Measurements from ENCODE around the gene TBC1D10A.
"Not testable (repeated sequence)": the region's sequence is repeated elsewhere in the genome, so short reads cannot be mapped to it uniquely, and the experiment has no call there.

Gene TBC1D10A

DNA sequence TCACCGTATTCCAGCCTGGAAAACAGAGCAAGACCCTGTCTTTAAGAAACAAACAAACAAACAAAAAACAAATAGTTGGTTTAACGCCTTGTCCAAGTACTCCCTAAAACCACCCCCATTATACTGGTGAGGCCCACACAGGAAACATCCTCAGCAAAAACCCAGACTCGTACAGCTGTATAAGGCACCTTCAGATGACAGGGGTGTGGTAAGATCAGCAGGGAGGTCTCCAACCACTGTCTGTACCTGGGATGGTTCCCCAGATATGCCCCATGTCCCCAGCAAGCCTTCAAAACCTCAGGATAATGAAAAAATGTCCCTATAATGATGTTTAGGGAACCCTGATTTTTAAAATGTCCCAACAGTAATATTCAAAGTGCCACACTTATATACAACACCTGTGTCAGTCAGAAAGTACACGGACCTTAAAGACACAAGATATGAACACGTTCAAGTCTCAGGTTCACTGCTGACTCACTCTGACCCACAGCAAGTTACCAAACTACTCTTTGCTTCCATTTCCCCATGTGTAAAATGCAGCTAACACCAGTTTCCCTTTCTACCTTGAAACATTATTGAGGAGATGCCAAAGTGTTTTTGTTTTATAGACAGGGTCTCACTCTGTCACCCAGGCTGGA, 20.6 kb upstream of the TBC1D10A start:
- DNase-seq, result peak; percentile 58

DNA sequence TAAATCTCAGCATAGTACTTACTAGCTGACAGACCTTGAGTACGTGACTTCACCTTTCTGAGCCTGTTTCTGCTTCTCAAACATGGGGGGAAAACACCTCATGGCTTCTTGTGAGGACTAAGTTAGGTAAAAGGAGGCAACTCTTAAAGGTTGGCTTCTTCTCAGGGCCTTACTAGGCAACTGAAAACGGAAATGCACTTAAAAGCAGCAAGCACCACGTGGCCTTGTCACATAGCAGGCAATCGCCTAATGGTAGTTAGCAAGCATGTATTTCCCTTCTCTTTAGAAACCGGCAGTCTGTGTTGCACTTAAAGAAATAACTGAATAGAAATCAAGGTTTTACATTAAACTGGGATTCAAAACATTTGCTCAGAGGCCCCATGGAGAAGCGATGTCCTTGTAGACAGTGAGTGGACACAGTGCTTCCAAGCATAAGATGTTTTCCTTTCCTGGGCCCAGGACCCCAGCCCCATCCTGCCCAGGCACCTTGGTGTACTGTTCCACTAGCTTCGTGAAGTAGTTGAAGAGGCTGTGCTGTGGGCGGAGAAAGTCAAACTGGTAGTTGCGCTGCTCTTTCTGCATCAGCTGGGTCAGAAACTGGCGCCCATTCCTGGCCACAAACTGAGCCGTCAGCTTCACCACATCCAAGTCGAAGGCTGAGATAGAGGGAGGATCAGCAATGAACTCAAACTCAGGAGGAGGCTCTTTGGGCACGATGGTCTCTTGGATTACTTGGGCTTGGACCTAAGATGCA, 17.9 kb upstream of the TBC1D10A start:
- DNase-seq, result peak; percentile 57

DNA sequence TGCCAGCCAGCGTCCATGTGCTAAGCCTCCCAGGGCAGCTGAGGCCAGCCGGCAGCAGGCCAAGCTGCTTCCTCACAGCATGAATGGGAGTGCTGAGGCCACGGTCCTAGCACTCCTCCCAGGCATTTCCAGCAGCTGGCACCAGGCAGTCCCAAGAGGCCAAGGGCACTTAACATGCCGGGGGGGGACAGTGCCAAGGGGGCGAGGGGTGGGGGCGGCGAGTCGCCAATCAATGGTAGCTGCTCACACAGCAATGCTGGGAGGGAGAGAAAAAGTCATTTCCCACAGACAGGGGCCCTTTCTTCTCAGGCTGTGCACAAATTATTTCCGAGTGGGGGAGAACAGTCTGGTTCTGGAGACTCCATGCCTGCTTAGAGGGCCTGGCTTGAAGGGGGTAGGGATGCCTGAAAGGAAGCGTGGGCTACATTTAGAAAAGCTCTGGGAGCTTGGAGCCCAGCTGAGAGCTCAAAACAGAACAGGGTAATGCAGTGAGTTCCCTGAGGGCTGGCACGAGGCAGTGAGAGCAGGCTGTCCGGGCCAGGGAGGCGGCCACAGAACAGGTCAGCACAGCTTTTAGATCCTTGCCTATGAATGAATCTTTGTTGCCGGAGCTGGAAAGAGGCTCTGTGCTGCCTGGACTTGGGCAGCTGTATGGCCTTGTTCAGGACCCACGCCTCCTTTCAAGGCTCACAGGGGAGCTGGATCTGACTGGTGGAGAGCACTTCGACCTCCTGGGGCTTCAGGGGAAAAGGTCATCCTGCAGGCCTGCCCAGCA, 14.4 kb upstream of the TBC1D10A start:
- no peak for DNase-seq

DNA sequence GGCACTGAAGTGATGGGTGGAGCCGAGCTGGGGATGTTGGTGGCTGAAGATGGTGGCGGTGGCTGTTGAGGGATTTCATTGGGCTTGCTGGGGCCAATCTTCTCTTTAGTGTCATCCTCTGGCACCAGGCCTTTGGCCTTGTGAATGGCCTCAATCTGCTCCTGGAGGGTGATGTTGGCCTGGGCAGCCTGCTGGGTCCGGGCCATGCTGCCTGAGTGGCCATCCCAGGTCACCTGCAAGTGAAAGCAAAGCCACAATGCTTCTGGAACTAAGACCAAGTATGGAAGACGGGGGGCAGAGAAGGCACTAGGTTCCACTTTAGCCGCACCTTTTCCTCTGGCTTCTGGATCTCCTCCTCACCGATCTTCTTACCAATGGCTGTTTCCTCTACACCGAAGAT, 12.1 kb upstream of the TBC1D10A start:
- no peak for DNase-seq

DNA sequence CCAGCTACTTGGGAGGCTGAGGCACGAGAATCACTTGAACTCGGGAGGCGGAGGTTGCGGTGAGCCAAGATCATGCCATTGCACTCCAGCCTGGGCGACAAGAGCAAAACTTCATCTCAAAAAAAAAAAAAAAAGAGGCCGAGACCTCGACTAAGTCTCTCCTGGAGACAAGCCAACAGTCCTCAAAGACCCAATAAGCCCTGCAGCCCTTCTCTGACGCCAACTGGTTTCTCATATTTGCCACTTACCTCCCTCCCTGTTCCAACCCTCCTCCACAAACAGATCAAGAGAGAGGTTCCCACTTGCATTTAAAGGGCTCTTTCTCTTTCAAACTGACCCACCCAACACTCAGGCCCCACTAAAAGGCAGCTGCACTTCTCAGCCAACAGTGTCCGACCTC, 11.6 kb upstream of the TBC1D10A start:
- DNase-seq, result not testable (repeated sequence)

DNA sequence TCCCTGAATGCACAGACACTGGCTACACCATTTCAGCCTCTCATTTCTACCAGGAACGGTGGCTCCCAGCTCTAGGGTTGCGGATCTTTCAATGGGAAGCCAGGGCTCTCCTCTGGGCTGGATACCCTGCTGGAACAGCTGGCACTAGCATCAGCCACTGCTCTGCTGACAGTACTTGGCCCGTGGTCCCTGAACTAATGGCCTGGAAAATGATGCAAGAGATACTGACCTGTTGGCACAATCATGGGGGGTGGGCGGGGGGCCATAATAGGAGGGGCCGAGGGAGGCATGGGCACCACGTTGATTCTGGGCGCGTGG, 10.7 kb upstream of the TBC1D10A start:
- DNase-seq, result no peak

DNA sequence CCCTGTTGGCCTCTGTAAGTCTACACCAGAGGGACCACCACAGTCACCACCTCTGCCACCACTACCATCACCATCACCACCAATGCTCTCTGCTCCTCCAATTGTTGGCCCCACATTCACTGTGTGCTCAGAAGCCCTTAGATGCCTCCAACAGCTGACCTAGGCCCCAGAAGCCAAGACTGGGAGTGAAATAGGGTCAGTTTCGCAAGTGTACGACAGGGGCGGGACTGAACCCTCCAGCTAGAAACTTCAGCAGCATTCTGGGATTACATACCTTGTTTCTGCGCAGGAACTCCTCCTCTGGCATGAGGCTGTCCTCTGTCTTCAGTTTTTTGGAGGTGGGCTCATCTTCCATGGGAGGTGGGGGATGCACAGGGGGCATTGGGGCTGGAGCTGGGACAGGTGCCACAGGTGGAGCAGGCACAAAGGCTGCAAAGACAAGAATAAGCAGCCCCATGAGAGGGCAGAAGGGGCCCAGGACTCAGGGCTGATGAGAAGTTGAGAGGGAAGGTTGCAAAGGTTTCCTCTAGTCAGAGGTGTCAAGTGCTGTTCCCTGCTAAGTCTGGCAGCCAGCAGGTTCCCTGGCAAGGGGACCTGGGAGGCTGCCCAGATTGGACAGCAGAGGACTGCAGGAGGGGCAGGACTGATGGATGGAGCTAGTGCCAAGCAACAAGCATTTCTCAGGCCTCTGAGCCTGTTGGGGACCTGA, 10.2 kb upstream of the TBC1D10A start:
- DNase-seq, result no peak

DNA sequence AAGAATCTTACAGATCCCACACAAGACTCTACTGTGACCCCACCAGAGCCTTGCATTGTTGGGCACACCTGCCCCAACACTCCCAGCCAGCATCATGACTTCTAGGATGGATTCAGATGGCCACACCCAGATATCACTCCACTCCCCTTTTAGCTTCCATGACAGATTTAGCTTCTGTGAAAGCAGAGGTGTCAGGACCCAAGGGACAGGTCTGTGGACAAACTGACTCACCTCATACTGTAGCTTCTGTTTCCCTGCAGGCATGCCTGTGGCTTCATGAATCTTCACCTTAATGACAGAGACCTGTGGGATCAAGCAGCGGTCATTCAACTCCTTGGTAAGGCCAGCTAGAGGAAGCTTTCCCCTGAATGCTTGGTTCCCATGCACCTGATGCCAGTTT, 8.5 kb upstream of the TBC1D10A start:
- no peak for DNase-seq

DNA sequence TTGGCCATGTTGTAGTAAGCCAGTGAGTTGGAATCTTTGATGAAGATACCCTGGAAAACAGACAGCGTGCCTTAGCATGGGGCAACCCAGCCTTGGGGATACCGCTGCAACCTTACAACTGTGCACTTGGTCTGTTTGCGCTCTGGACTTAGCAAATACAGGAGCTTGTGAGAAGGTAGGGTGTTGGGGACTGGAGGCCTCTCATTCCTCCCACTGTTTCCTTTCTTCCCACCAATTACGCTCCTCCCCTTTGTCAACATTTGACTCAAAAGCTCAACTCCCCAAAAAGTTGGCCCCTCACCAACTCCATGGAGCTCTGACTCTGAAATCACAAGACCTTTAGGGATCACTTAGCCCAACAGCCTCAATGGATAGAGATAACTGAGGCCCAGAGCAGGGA, 7.9 kb upstream of the TBC1D10A start:
- DNase-seq, result no peak

DNA sequence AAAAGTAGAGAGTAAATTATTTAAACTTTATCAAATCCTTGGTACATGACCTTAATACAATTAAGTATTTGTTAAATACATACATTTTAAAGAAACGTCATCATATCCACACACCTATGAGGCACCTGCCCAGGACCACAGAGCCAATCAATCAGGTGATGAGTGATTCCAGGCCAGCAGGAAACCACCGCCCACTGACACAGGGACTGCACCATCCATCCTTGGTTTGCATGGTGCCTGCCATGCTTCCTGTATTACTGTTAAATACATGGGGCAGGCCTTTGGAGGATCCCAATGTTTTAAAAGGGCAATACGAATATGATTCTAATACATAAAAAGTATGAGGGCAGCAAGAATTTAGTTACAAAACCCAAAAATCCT, 7.0 kb upstream of the TBC1D10A start:
- no peak for DNase-seq

DNA sequence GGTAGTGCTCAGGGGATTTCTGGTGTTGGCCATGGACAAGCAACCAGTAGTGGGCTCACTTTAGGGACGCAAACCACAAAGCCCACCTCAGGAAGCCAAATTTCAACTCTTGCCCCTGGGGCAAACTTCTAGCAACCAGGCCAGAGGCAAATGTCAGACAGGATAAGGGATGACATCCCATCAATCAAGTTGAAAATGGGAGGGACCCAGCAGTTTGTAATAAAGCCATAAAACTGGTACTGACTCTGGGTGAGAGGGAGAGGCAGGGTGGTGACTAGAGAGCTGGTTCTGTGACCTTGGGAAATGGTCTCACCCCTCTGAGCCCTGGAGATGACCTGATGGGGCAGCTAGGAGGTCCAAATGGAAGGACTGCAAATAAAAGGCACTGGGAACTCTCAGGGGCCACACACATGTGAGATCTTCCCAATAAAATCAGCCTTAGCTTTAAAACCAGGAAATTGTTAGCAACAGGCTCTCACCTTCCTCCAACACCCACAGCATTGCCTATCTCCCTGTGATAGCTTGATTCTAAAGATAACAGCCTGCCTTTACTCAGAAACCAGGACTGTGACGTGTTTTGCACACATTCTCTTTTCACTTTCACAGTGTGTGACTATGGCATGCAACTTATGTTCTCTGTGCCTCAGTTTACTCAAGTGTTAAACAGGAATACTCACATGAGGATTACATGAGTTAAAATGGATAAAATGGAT, 6.4 kb upstream of the TBC1D10A start:
- DNase-seq, result peak; percentile 36

DNA sequence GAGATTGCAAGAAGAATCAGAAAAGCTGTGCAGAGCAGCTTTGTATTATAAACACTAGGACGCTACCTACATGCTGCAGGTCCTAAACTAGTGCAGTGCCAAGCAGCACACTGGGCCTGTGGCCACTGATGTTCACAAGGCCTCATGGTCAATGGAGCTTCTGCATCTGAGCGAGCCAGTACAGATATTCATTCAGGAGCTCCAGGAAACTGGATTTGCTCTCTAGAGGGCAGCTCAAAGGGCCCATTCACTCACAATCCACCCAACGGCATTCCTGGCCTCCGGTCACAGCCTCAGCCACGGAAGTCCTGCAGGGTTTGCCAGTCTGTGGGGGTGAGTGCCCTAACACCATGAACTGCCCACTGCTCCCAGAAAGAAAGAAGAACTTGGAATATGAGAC, 5.8 kb upstream of the TBC1D10A start:
- no peak for DNase-seq

DNA sequence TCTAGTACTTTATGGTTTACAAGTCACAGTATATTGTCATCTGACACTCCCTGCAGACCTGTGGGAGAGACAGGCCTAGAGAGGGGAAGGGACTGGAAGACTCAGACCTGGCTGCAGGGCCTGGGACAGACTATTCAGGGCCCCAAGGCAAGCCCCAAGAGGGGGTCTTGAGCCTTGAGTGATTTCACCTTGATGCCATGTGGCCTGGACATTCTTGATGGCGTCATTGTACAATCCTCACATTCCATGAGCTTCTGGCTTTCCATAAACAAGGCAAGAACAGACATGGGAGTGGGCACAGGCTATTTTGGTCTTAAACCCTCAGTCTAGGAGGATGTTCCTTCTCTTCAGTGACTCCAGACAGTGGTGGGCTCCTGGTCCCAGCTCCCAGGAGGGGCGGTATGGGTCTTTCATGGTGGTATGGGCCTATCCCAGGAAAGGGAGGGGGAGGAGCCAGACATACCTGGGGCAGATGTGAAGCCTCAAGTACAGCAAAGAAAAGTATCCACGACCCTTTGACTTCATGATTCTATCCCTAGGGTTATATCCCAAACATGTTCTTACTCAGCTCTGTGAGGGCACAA, 1.8 kb upstream of the TBC1D10A start:
- DNase-seq, result no peak

DNA sequence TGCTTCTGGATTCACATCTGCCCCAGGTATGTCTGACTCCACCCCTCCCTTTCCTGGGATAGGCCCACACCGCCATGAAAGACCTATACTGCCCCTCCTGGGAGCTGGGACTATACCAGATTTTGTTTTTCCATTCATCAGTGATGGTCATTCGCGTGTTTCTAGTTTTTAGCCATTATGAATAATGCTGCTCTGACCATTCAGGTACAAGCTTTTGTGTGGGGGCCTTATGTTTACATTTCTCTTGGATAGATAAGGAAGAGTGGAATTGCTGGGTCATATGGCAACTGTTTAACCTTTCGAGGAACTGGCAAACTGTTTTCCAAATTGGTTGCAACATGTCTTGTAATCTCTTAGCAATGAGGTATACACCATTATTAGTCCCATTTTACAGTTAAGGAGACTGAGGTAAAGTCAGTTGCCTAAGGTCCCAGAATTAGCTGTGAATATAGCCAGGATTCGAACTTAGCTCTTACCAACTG, 1.2 kb upstream of the TBC1D10A start:
- no peak for DNase-seq

DNA sequence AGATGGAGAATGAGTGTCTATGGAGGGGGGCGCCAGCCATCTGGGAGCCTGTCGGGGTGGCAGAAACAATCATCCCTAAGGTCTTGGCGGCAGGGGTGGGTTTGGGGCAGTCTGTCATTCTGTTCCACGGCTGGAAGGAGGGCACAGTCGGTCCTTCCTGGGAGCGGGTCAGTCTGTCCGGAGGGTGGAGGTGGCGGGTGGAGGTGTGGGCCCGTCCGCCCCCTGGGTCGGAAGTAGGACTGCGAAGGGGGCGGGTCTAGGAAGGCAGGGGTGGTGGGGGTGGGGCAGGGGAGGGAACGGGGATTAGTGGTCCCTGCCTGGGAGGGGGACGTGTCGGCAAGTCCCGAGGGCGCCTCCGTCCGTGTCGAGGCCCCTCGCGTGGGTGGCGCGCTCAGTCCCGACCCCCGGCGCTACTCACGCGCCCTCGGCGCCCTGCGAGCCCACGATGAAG, 461 bp downstream of the TBC1D10A start:
- peak; percentile 35 for DNase-seq

DNA sequence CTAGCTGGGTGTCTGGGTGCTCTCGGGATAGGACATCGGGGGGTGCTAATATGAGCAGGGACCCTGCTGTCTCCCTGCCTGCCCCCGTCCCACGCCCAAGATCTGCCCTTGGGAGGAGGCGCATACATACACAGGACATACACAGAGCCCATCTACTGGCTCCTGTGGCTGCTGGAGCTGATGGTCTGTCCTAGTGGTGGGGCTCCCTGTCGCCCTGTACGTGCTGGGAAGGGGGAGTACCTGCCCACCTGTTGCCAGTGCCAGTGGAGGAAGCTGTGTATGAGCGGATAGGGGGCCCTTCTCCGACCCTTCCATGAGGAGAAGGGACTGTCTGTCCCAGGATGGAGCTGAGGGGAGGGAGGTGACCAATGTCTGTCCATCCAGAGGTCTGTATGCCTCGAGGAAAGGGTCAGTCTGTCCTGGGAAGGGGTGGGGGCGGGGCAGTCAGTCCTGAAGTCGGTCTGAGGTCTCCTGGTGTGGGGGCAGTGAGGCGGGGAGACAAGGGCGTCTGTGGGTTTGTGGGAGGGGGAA, 952 bp downstream of the TBC1D10A start:
- no peak for DNase-seq

DNA sequence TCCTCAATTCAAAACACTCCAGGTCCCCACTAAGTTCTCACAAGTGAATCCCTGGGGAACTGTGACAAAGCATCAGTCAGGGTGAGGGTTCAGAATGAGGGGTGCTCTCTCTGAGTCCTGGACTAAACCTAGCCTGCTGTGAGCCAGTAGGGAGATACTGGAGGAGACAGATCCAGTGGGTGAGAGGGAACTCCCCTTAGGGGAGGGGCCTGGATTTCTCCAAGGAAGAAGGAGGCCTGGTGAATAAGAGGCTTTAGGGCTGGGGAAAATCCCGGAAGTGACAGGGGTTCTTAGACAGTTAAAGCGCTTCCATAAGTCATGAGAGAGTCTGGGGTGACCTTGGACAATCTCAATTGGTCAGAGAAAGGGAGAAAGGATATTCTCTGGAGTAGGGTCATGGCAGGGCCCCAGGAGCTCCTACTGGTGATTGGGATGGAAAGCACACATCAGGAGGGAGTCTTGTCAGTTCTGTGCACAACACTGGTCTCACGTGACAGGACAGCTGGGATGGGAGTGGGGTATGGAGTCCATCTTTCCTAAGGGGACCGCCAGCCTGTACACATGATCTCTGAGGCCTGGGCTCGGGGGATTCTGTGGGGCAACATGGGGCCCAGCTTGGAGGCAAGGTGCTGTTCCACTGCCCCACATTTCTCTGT, 1.5 kb downstream of the TBC1D10A start:
- DNase-seq, result no peak

DNA sequence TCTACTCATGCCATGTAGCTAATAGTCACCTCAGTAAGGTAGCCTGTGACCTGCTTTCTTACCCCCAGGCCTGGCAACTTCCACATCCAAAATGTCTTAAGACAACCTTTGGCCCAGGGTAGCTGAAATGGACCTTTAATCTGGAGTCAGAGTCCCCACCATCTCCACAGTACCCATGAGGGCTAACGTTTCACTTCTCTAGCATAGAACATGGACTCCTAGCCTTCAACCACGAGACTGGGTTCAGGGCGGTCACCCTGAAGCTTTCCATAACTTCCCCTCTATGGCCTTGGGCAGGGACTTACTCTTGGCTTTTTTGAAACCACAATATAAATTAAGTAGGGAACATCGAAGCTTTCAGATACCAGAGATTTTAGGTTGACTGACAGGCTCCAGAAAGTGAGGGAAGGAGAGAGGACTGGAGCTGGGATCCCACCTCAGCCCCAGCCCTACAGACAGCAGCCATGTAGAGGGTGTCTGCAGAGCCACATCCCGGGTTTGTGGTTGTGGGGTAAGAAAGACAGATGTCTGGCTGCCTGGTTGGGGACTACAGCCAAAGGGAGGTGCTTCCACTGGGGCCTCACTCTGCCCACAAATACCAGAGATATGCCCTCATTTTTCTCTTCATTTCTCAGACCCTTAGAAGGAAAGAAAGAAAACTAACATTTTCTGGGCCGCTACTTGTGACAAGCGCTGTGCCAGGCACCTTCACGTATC, 2.6 kb downstream of the TBC1D10A start:
- peak; percentile 59 for DNase-seq

DNA sequence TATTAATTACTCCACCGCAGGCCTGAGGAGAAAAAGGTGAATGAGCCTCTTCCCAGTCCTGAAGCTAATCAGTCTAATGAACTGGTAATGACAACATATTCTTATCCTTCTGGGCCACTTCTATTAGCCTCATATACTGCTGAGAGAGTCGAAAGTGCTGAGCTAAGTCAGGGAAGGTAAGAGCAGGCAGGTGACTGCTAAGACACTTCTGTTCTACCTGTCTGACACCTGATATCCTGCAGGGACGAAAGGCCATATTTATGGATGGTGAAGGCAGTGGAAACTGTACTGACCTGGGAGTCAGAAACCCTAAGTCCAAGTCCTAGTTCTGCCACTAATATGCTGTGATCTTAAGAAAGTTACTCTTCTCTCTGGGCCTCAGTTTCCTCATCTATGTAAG, 3.5 kb downstream of the TBC1D10A start:
- no peak for DNase-seq

DNA sequence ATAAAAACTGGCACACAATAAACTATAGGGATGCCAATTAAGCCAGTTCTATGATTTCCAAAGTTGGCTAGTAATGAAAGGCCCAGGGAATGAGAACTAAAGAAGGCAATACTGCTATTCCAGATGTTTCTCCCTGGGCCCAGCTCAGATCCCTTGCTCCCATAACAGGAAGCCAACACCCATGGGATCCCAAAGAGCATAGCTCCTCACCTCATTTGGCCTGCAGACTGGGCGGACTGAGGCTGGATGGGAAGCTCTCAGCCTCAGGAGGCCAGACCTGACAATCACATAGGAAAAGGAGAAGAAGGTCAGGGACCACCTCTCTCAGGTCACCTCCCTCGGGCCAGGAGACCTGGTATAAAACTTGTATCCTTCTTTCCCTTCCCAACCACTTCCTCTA, 5.3 kb downstream of the TBC1D10A start:
- no peak for DNase-seq

Measured in activated CD4-positive, alpha-beta T cell treated with anti-CD3 and anti-CD28 coated beads, Interleukin-2, Interleukin-6, amounts not matched to agents 100 ng/mL and 50 ng/mL, durations not matched to agents 16 hours and 8 hours (primary cell).